CD4-positive, alpha-beta T cell treated with Interleukin-12 subunit alpha and Interleukin-12 subunit beta, for 1 hour (primary cell): ENCODE results near the gene STARD3NL.
"Not testable (repeated sequence)": the region's sequence is repeated elsewhere in the genome, so short reads cannot be mapped to it uniquely, and the experiment has no call there.

Experiments
- DNase-seq: peaks from one replicate; pipeline ENCODE4 v3.0.0-alpha.2; 2020

The STARD3NL gene

GRCh38 chr7:38224392-38224791 is 46.3 kb downstream of the STARD3NL start:
- DNase-seq = no peak

- DNase-seq = no peak
These were observed 51.3 kb downstream of the STARD3NL start for GRCh38 chr7:38229386-38229785.

DNA sequence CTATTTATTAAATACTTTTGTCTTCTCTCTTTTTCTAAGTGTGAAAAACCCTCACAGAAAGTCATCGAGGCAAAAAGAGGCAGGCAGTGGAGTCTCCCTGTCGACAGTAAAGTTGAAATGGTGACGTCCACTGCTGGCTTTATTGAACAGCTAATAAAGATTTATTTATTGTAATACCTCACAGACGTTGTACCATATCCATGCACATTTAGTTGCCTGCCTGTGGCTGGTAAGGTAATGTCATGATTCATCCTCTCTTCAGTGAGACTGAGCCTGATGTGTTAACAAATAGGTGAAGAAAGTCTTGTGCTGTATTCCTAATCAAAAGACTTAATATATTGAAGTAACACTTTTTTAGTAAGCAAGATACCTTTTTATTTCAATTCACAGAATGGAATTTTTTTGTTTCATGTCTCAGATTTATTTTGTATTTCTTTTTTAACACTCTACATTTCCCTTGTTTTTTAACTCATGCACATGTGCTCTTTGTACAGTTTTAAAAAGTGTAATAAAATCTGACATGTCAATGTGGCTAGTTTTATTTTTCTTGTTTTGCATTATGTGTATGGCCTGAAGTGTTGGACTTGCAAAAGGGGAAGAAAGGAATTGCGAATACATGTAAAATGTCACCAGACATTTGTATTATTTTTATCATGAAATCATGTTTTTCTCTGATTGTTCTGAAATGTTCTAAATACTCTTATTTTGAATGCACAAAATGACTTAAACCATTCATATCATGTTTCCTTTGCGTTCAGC is 52.0 kb downstream of the STARD3NL start:
- no peak for DNase-seq

DNA sequence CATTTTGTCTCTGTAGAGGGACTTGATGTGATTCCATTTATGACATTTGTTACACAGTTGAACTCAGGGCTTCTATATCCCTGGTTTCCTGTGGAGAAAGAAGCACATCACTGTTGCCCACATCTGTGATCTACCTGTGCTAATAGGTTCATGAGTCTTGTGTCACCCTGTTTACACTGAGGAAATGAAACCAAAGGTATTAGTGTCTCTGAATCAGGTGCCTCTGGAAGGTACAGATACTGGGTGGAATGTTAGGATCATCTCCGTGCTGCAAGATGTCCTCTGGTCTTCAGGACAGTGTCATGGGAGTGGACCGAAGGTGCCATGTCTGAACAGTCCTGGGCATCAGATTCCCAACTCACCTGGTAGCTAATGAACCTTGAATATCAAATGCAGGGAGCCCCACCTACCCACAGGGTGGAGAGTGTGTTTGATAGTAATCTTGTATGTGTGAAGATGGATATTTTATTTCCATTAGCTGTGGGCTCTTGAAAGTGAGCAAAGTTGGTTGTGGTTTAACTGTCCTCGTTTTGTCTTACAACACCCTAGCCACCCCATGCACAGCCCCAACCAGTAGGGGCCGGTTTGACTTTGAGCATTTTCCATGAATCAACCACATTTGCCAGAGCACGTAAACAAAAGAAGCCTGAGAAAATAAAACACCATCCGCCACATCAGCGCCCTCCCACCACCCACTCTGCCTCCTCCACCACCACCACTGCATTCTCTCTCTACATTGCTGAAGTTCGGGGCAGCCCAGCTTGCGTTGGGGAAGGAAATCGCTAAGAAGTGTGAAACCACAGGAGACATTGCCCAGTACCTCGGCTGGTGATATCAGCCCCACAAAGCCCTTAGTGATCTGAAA is 54.7 kb downstream of the STARD3NL start:
- peak; percentile 87 for DNase-seq

- not testable (repeated sequence) for DNase-seq
These were observed 56.7 kb downstream of the STARD3NL start for GRCh38 chr7:38234759-38235158.

DNA sequence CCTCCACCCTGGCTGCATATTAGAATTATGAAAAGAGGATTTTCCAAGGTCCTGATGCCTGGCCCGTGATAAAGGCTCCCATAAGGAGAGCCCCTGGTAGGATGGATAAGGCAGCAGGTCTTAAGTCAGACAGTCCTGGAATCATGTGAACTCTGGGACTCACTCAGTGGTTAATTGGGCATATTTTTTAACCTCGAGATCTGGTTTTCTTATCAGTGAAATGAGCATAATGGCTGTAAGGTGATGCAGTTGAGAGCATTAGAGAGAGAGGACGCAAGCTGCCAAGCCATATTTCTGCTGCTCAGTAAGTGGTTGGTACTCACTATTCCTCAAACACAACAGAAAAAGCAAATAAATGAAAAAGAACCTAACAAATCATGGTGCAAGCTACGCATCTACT is 57.6 kb downstream of the STARD3NL start:
- no peak for DNase-seq

DNA sequence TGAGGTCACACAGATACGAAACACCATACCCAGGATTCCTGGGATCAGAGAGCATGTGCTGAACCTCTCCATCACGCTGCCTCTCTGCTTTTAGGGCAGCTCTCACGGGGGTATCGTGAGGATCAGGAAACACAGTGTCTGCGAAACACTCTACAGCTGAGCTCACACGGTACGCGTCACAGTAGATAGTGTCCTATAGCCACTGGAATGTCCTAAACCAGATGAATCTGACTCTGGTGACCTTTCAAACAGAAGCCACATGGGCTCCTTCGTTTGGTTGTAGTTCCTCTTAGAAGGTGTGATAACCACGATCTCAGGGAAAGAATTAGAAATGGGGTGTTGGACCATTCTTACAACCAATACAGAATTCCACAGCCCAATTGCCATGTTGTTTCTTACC is 61.1 kb downstream of the STARD3NL start:
- not testable (repeated sequence) for DNase-seq

DNA sequence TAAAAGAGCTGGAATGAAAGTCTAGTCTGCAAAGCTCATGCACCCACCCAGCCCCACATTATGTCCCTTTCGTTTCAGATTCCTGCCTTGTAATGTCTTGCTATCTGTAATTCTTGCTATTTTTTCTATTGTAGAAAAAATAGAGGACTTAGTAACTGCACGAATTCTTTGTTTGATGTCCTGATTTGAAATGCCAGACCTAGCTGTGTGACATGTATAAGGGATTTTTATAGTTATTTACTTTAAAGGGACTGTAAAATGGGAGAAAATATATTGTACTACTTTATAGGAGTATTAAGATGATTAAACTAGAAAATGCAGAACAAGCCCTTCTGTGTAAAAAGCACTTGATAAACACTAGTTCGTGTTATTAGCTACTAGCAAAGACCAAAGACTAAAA is 63.0 kb downstream of the STARD3NL start:
- DNase-seq = no peak

GRCh38 chr7:38242814-38243213 is 64.8 kb downstream of the STARD3NL start:
- DNase-seq = peak; percentile 40

DNA sequence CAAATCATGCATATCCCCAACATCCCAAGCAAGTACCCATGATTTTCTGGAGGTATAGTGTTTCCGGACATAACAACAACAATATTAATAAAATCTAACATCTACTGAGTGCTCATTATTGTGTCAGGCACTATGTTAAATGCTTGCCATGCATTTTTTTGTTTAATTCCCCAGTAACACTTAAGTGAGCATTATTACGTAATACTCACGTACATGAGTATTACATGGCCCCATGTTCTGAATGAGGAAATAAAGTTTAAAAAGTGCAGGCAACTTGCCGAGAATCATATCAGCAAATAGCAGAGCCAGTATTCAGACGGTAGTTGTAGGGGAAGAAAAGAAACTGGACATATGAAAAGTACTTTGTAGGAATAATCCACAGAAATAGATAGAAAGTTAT is 65.3 kb downstream of the STARD3NL start:
- DNase-seq = not testable (repeated sequence)

- DNase-seq = no peak
These were observed 66.5 kb downstream of the STARD3NL start for GRCh38 chr7:38244516-38244915.

DNA sequence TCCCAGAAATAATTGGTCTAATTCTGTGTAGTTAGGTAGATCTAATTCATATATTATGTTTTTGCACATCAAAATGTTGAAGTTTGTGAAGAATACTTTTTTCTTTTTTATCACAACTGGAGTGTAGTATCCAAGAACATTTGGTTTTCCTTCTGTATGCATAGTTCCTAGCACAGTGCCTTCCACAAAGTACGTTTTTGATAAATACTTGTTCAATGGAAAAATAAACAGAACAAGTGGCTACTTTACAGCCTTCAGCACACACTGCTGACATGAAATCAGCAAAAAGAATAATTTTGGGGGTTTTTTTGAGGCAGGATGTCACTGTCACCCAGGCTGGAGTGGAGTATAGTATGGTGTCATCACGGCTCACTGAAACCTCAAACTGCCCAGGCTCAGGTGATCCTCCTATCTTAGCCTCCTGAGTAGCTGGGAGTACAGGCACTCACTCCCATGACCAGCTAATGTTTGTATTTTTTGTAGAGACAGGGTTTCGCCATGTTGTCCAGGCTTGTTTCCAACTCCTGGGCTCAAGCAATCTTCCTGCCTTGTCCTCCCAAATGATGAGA is 67.4 kb downstream of the STARD3NL start:
- peak; percentile 43 for DNase-seq

DNA sequence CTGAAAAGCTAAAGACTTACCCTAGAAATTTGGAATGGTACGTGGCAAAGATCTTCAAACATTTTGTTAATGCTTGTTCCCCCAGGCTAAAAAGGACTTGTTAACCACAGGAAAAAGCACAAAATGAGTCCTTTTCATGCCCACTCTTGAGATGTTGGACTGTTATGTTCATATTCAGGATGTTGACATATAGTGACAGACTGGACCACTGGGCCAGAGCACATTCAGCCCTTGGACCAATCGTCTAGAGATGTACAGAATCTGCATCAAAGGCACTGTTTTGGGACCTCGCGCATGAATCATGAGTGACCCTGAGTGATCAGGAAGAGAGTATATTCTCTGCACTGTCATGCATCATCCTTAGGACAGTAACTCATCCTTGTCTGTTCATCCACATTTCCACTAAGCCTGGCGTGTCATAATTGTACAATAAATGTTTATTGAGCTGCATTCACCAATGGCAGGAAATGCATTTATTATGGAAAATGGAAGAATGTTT is 70.1 kb downstream of the STARD3NL start:
- DNase-seq = no peak

DNA sequence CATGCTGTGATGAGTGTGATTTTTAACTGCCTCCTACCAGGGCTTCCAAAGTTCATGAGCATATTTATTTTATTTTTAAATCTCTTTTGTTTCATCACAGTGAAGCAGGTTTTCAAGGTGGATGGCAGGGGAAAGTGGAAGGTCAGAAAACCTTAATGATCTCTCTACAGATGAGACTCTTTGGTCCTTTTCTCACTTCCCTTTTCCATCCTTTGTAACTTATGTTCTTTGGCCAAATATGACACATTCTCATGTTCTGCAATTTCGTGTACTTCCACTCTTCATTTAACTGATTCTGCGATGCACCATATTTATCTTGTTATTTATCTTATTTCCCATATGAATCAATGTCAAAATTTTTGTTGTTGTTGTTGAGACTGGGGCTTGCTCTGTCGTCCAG is 71.8 kb downstream of the STARD3NL start:
- not testable (repeated sequence) for DNase-seq

GRCh38 chr7:38257350-38257677 is 79.3 kb downstream of the STARD3NL start:
- DNase-seq = no peak

GRCh38 chr7:38259157-38259556 is 81.1 kb downstream of the STARD3NL start:
- DNase-seq = not testable (repeated sequence)

- not testable (repeated sequence) for DNase-seq
These were observed 83.6 kb downstream of the STARD3NL start for GRCh38 chr7:38261601-38262000.

DNA sequence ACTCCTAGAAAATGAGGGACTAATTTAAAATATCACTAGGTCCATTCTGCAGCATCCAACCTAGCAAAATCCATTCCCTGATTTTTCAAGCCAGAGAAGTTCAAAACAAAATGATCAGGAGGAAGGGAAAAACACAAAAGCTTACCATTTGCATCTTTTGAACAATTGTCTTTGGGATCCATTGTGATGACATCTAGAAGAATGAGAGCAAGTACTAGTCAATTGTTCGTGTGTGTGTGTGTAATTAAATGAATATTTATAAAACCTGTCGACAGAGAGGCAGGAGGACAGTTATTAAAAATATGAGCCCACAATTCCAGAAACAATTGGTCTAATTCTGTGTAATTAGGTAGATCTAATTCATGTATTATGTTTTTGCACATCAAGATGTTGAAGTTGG is 84.0 kb downstream of the STARD3NL start:
- not testable (repeated sequence) for DNase-seq

- no peak for DNase-seq
These were observed 84.5 kb downstream of the STARD3NL start for GRCh38 chr7:38262545-38262944.

GRCh38 chr7:38263274-38263673 is 85.2 kb downstream of the STARD3NL start:
- not testable (repeated sequence) for DNase-seq

DNA sequence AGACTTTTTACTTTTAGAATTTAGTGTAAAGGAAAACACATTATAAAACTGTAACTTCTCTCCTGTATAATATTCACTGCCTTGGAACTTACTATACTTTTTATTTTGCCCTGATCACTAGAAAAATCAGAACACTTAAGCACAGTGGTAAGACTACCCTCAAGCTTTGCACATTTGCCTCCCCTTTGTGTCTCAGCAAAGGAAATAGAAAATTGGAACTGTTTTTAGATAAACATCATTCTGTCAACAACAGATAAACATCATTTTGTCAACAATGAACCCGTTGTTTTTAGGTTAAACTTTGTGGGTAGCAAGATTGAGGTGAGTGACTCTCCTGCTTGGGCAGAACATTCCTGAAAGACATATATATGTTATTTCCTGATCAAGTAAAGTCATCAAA is 86.6 kb downstream of the STARD3NL start:
- DNase-seq = not testable (repeated sequence)

GRCh38 chr7:38265958-38266357 is 87.9 kb downstream of the STARD3NL start:
- DNase-seq = not testable (repeated sequence)

DNA sequence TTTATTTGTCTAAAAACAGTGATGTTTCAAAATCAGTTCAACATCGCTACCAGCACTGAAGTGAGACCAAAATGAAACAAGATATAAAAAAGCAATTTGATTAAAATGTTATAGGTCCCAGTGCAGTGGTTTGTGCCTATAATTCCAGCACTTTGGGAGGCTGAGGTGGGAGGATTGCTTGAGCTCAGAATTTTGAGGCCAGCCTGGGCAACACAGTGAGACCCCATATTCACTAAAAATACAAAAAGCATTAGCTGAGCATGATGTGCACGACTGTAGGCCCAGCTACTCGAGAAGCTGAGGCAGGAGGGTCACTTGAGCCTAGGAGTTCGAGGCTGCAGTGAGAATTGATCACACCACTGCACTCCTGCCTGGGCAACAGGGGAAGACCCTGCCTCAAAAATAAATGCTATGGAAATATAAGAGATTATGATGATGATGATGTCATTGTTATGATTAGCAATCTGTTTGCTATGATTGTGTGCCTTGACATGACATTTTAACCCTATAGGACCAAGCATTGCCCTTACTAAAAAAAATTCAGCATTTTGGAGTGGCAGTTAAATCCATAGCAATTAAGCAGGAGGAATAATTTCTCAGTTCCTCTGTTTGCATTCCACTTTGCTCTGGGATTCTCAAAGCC is 91.8 kb downstream of the STARD3NL start:
- not testable (repeated sequence) for DNase-seq
